K562 (cell line): ENCODE data around the gene AJM1. TPM values are rescaled to one million over a fixed set of nuclear protein-coding genes. Genes with fewer than 3 reads are reported as not detected.

ENCODE experiments used
- ARNT ChIP-seq, 2 experiments: fragments of 450-650 bp; IDR thresholded peaks; 2 replicates each; pipeline ENCODE4 v1.6.1; 2016; ENCODE audit warnings: mild to moderate bottlenecking in 1 of 2
- ATF4 ChIP-seq: fragments of 450-650 bp; formaldehyde crosslinking; IDR thresholded peaks from 2 replicates; pipeline ENCODE4 v1.4.0; 2022; ENCODE audit warnings: mild to moderate bottlenecking, moderate library complexity
- CBX8 ChIP-seq: fragments of 200-600 bp; sonication (generic); IDR thresholded peaks from 2 replicates; pipeline ENCODE4 v1.6.1; 2012; ENCODE audit warnings: borderline replicate concordance, mixed run types, low read depth, mild to moderate bottlenecking, moderate library complexity, mixed read lengths, low read length, control low read depth, inconsistent platforms; ENCODE audit not compliant: poor library complexity, severe bottlenecking; ENCODE audit errors: extremely low read depth
- E2F1 ChIP-seq: sonication (generic); formaldehyde crosslinking; IDR thresholded peaks from 2 replicates; pipeline ENCODE4 v1.8.1; 2023; ENCODE audit warnings: mild to moderate bottlenecking, missing genetic modification reagents, moderate library complexity
- ELF4 ChIP-seq: fragments of 450-650 bp; formaldehyde crosslinking; IDR thresholded peaks from 2 replicates; pipeline ENCODE4 v1.4.0; 2022; ENCODE audit warnings: missing genetic modification characterization
- GATAD2B ChIP-seq: fragments of 450-650 bp; IDR thresholded peaks from 2 replicates; pipeline ENCODE4 v1.6.1; 2017; ENCODE audit warnings: mild to moderate bottlenecking, borderline replicate concordance
- GTF2A2 ChIP-seq: IDR thresholded peaks from 2 replicates; pipeline ENCODE4 v1.6.1; 2016; ENCODE audit warnings: mild to moderate bottlenecking, missing genetic modification characterization, missing compliant biosample characterization
- MTA1 ChIP-seq: fragments of 450-650 bp; IDR thresholded peaks from 2 replicates; pipeline ENCODE4 v1.6.1; 2017; ENCODE audit warnings: borderline replicate concordance
- RBM22 ChIP-seq: fragments of 200-400 bp; formaldehyde crosslinking; IDR thresholded peaks from 2 replicates; pipeline ENCODE4 v1.6.1; 2018; ENCODE audit warnings: low read length, low read depth; ENCODE audit not compliant: poor library complexity, severe bottlenecking
- SRF ChIP-seq, 2 experiments: fragments of 250-450, 450-650 bp in 1 of 2; sonication (Bioruptor Pico) in 1 of 2; sonication (generic) in 1 of 2; formaldehyde crosslinking; IDR thresholded peaks; 2 replicates each; pipeline versions ENCODE4 v1.5.0 to v1.5.1; 2020 to 2022; ENCODE audit warnings: mild to moderate bottlenecking in 1 of 2, missing genetic modification reagents in 1 of 2
- SRSF9 ChIP-seq: fragments of 200-400 bp; formaldehyde crosslinking; IDR thresholded peaks from 2 replicates; pipeline ENCODE4 v1.6.1; 2017; ENCODE audit warnings: low read depth, low read length, borderline replicate concordance
- STAT5B ChIP-seq: fragments of 250-450 bp; sonication (Bioruptor Pico); IDR thresholded peaks from 2 replicates; pipeline ENCODE4 v1.8.0; 2021; ENCODE audit warnings: mild to moderate bottlenecking, inconsistent platforms
- XRCC3 ChIP-seq: fragments of 450-650 bp; IDR thresholded peaks from 2 replicates; pipeline ENCODE4 v1.6.1; 2017; ENCODE audit warnings: mild to moderate bottlenecking, moderate library complexity
- ZNF140 ChIP-seq: fragments of 250-450 bp; sonication (Bioruptor Pico); IDR thresholded peaks from 2 replicates; pipeline ENCODE4 v1.8.0; 2021; ENCODE audit warnings: moderate library complexity, mild to moderate bottlenecking, inconsistent platforms
- ZNF232 ChIP-seq: sonication (generic); formaldehyde crosslinking; IDR thresholded peaks from 2 replicates; pipeline ENCODE4 v1.8.0; 2022; ENCODE audit warnings: mild to moderate bottlenecking, missing genetic modification reagents
- ZNF274 ChIP-seq: IDR thresholded peaks from 2 replicates; pipeline ENCODE4 v1.6.1; 2011; ENCODE audit warnings: low read depth, mild to moderate bottlenecking, low read length, moderate library complexity, borderline replicate concordance
- polyA plus RNA-seq, 8 experiments: library from polyadenylated mRNA; depleted of rRNA in 4 of 8; stranded (reverse) in 5 of 8; unstranded in 3 of 8; fragments of >200 nt; fragmentation: Nextera tagmentation in 2 of 8; fragmentation: Illumina TruSeq in 1 of 8; extraction: Ambion mirVana in 2 of 8; extraction: Trizol in 1 of 8; gene quantifications; 2 replicates each; pipeline versions ENCODE4 v1.2.1 to v1.2.3, GENCODE V29; 2011 to 2014; ENCODE audit warnings: inconsistent platforms in 1 of 8, missing spikeins in 1 of 8
- total RNA-seq, 7 experiments: library from RNA; depleted of rRNA in 6 of 7; stranded (reverse); fragments of >200 nt in 6 of 7; fragmentation: Illumina TruSeq in 2 of 7; extraction: Trizol in 2 of 7; gene quantifications; 2 replicates each; pipeline versions ENCODE4 v1.2.1 to v1.2.3, GENCODE V29; 2011 to 2021; ENCODE audit warnings: low replicate concordance in 1 of 7
- TF ChIP-seq, protein P1 (sequence below): fragments of 250-450 bp; sonication (Bioruptor Pico); IDR thresholded peaks from 2 replicates; pipeline ENCODE4 v1.5.0; 2020; ENCODE audit warnings: mild to moderate bottlenecking, borderline replicate concordance
- TF ChIP-seq, protein P2 (sequence below): sonication (generic); formaldehyde crosslinking; IDR thresholded peaks from 2 replicates; pipeline ENCODE4 v1.8.0; 2022; ENCODE audit warnings: missing genetic modification reagents, mild to moderate bottlenecking, borderline replicate concordance
- TF ChIP-seq, protein P3 (sequence below): fragments of 250-450 bp; sonication (Bioruptor Pico); IDR thresholded peaks from 2 replicates; pipeline ENCODE4 v1.9.0; 2021; ENCODE audit warnings: mild to moderate bottlenecking
- TF ChIP-seq, protein P4 (sequence below): fragments of 250-450 bp; sonication (Bioruptor Pico); IDR thresholded peaks from 2 replicates; pipeline ENCODE4 v1.5.0; 2020; ENCODE audit warnings: mild to moderate bottlenecking

The AJM1 gene
- total and polyA plus RNA-seq, 9 of the 15 experiments (the other 6 are each of a cell fraction or from before 2014, with no cell fraction given) = 0.01 to 3.7 (median 0.65) TPM; not detected in 1

DNA sequence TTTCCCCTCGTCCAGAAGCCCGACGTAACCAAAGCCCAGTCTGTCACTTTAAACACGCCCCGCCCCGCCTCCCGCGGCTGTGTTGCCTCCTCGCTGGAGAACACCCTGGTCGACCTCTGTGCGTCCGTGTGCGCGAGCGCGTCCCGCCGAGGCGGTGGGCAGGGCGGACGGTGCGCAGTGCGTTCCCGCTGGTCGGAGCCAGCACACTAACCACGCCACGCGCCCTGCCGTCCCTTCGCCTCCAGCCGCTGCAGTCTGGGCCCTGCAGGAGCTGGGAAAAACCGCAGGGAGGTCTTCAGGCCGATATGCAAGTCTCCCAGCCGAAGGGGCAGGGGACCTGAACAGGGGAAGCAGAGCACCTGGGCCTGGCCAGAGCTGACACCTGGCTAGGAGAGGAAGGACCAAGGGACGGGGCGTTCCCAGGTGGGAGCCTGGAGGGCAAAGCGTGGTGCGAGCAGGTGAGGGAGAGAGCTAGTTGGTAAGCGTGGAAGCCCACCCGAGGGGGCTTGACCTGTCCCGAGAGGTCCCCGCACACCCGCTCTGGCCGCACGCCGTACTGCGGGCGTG lies 5.6 kb downstream of the AJM1 start (continued):
- no peak for TF ChIP-seq ATF4 (CRISPR knock-in tag)
- TF ChIP-seq, protein P1, sequence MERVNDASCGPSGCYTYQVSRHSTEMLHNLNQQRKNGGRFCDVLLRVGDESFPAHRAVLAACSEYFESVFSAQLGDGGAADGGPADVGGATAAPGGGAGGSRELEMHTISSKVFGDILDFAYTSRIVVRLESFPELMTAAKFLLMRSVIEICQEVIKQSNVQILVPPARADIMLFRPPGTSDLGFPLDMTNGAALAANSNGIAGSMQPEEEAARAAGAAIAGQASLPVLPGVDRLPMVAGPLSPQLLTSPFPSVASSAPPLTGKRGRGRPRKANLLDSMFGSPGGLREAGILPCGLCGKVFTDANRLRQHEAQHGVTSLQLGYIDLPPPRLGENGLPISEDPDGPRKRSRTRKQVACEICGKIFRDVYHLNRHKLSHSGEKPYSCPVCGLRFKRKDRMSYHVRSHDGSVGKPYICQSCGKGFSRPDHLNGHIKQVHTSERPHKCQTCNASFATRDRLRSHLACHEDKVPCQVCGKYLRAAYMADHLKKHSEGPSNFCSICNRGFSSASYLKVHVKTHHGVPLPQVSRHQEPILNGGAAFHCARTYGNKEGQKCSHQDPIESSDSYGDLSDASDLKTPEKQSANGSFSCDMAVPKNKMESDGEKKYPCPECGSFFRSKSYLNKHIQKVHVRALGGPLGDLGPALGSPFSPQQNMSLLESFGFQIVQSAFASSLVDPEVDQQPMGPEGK (CRISPR knock-in tag) = no peak
- TF ChIP-seq ZNF274 = no peak
- TF ChIP-seq GTF2A2 (tag) = no peak
- TF ChIP-seq ZNF232 (CRISPR knock-in tag) = no peak
- TF ChIP-seq, protein P2, sequence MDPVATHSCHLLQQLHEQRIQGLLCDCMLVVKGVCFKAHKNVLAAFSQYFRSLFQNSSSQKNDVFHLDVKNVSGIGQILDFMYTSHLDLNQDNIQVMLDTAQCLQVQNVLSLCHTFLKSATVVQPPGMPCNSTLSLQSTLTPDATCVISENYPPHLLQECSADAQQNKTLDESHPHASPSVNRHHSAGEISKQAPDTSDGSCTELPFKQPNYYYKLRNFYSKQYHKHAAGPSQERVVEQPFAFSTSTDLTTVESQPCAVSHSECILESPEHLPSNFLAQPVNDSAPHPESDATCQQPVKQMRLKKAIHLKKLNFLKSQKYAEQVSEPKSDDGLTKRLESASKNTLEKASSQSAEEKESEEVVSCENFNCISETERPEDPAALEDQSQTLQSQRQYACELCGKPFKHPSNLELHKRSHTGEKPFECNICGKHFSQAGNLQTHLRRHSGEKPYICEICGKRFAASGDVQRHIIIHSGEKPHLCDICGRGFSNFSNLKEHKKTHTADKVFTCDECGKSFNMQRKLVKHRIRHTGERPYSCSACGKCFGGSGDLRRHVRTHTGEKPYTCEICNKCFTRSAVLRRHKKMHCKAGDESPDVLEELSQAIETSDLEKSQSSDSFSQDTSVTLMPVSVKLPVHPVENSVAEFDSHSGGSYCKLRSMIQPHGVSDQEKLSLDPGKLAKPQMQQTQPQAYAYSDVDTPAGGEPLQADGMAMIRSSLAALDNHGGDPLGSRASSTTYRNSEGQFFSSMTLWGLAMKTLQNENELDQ (CRISPR knock-in tag) = 0 out of 2 replicates have a peak, but pooled peaks have one; percentile 32
- no peak for TF ChIP-seq ELF4 (CRISPR knock-in tag)
- TF ChIP-seq SRF (CRISPR knock-in tag; IDR thresholded peaks at IDR 0.05) = peak; percentile 13 to 40; a peak in 1 of 4 replicates
- no peak for TF ChIP-seq CBX8
- TF ChIP-seq XRCC3 = no peak
- TF ChIP-seq ARNT (IDR thresholded peaks at IDR 0.05) = no peak
- no peak for TF ChIP-seq STAT5B (CRISPR knock-in tag)
- TF ChIP-seq, protein P3, sequence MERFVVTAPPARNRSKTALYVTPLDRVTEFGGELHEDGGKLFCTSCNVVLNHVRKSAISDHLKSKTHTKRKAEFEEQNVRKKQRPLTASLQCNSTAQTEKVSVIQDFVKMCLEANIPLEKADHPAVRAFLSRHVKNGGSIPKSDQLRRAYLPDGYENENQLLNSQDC = no peak
- TF ChIP-seq GATAD2B = no peak
- TF ChIP-seq MTA1 = no peak
- TF ChIP-seq ZNF140 (CRISPR knock-in tag) = no peak
- 0 out of 2 replicates have a peak, but pooled peaks have one; percentile 43 for TF ChIP-seq E2F1 (CRISPR knock-in tag)
- no peak for TF ChIP-seq RBM22
- TF ChIP-seq, protein P4, sequence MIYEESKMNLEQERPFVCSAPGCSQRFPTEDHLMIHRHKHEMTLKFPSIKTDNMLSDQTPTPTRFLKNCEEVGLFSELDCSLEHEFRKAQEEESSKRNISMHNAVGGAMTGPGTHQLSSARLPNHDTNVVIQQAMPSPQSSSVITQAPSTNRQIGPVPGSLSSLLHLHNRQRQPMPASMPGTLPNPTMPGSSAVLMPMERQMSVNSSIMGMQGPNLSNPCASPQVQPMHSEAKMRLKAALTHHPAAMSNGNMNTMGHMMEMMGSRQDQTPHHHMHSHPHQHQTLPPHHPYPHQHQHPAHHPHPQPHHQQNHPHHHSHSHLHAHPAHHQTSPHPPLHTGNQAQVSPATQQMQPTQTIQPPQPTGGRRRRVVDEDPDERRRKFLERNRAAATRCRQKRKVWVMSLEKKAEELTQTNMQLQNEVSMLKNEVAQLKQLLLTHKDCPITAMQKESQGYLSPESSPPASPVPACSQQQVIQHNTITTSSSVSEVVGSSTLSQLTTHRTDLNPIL = no peak
- no peak for TF ChIP-seq SRSF9
